ENCODE data around the gene WNT8A. TPM values are rescaled to one million over a fixed set of nuclear protein-coding genes. Genes with fewer than 3 reads are reported as not detected.

Gene WNT8A
- total RNA-seq, 1 donor from 2014 or later: not detected

- Mint-ChIP-seq H3K9me3 (ENCODE audit: low read depth) (no peaks in the 10 kb centered on the region), H3K4me3 (ENCODE audit: low read depth) (no peak overlapping the region), H3K4me1 (ENCODE audit: low read depth) (no peaks in the 10 kb centered on the region), H3K27me3 (peaks cover 6% of the 10 kb centered on the region), H3K27ac (no peak overlapping the region), H3K36me3 (ENCODE audit: insufficient read depth) (no peaks in the 10 kb centered on the region)
- no peak for DNase-seq (ENCODE audit: low spot score, unreplicated experiment)
- TF ChIP-seq, protein P1, sequence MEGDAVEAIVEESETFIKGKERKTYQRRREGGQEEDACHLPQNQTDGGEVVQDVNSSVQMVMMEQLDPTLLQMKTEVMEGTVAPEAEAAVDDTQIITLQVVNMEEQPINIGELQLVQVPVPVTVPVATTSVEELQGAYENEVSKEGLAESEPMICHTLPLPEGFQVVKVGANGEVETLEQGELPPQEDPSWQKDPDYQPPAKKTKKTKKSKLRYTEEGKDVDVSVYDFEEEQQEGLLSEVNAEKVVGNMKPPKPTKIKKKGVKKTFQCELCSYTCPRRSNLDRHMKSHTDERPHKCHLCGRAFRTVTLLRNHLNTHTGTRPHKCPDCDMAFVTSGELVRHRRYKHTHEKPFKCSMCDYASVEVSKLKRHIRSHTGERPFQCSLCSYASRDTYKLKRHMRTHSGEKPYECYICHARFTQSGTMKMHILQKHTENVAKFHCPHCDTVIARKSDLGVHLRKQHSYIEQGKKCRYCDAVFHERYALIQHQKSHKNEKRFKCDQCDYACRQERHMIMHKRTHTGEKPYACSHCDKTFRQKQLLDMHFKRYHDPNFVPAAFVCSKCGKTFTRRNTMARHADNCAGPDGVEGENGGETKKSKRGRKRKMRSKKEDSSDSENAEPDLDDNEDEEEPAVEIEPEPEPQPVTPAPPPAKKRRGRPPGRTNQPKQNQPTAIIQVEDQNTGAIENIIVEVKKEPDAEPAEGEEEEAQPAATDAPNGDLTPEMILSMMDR (IDR thresholded peaks at IDR 0.05; ENCODE audit: unreplicated experiment): no peak
Observed at GRCh38 chr5:138103319-138103637, 19.4 kb downstream of the WNT8A start.

- Mint-ChIP-seq H3K27ac (no peak overlapping the region), H3K9me3 (ENCODE audit: low read depth) (no peaks in the 10 kb centered on the region), H3K27me3 (peaks cover 9% of the 10 kb centered on the region), H3K36me3 (ENCODE audit: insufficient read depth) (no peaks in the 10 kb centered on the region), H3K4me3 (ENCODE audit: low read depth) (no peak overlapping the region), H3K4me1 (ENCODE audit: low read depth) (no peaks in the 10 kb centered on the region)
- TF ChIP-seq, protein P1 (IDR thresholded peaks at IDR 0.05; ENCODE audit: unreplicated experiment): no peak
- DNase-seq (ENCODE audit: low spot score, unreplicated experiment): no peak
Observed at GRCh38 chr5:138105709-138106108, 21.9 kb downstream of the WNT8A start.

DNA sequence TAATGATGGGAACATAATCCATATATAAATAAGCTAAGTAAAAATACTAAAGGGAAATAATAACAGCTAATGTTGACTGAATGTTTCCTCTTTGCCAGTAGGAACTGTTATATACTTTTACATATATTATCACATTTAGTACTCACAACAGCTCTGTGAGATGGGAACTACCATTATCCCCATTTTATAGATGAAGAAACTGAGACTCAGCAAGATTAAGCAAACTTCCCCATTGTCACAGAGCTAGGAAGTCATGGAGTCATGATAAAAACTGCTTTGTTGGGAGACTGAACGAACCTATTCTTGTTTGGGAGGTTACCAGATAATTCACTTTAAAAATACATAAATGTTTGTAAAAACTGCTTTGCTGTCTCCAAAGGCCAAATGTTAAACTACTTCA is 23.4 kb downstream of the WNT8A start:
- no peak overlapping the region for H3K27ac Mint-ChIP-seq
- H3K9me3 Mint-ChIP-seq (ENCODE audit: low read depth): no peaks in the 10 kb centered on the region
- no peaks in the 10 kb centered on the region for H3K36me3 Mint-ChIP-seq (ENCODE audit: insufficient read depth)
- TF ChIP-seq, protein P1 (IDR thresholded peaks at IDR 0.05; ENCODE audit: unreplicated experiment): no peak
- no peaks in the 10 kb centered on the region for H3K4me1 Mint-ChIP-seq (ENCODE audit: low read depth)
- DNase-seq (ENCODE audit: low spot score, unreplicated experiment): no peak
- H3K4me3 Mint-ChIP-seq (ENCODE audit: low read depth): no peak overlapping the region
- H3K27me3 Mint-ChIP-seq: peaks cover 10% of the 10 kb centered on the region

- Mint-ChIP-seq H3K9me3 (ENCODE audit: low read depth) (no peaks in the 10 kb centered on the region), H3K27ac (no peak overlapping the region), H3K4me1 (ENCODE audit: low read depth) (no peaks in the 10 kb centered on the region), H3K36me3 (ENCODE audit: insufficient read depth) (no peaks in the 10 kb centered on the region), H3K27me3 (peaks cover 10% of the 10 kb centered on the region), H3K4me3 (ENCODE audit: low read depth) (no peak overlapping the region)
- TF ChIP-seq, protein P1 (IDR thresholded peaks at IDR 0.05; ENCODE audit: unreplicated experiment): no peak
- no peak for DNase-seq (ENCODE audit: low spot score, unreplicated experiment)
Observed at GRCh38 chr5:138109463-138110265, 25.8 kb downstream of the WNT8A start.

DNA sequence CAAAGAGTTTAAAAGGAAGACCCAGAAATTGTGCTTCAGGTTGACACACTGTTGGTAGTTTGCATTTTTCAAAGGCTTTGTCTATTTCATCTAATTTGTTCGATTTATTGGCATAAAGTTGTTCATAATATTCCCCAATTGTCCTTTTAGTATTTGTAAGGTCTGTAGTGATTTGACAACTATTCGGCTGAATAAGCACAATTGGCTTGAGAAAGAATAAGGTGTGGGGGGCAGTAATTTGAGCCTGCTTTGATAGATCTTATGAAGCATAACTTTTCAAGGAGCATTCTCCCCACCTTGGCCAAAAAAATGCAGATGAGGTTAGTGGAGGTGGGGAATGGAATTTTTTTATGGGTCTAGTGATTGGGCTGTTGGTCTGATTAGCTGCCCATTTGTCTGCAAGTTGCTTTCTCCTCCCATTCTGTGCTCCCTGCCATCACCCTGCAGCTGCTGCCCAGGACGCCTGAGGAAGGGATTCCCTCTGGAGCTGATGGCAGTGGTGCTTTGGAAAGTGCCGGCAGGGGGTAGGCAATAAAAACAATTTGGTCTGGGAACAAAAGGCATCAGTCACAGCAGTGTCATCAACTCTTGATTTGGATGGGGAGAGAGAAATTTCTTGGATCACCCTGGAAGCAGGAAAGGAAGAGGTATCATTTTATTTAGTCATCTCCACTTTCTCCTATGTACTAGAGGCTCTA is 26.6 kb downstream of the WNT8A start:
- H3K4me3 Mint-ChIP-seq (ENCODE audit: low read depth): no peak overlapping the region
- no peak for DNase-seq (ENCODE audit: low spot score, unreplicated experiment)
- H3K27me3 Mint-ChIP-seq: peaks cover 10% of the 10 kb centered on the region
- TF ChIP-seq, protein P1 (IDR thresholded peaks at IDR 0.05; ENCODE audit: unreplicated experiment): no peak
- H3K9me3 Mint-ChIP-seq (ENCODE audit: low read depth): no peaks in the 10 kb centered on the region
- no peak overlapping the region for H3K27ac Mint-ChIP-seq
- H3K4me1 Mint-ChIP-seq (ENCODE audit: low read depth): no peaks in the 10 kb centered on the region
- H3K36me3 Mint-ChIP-seq (ENCODE audit: insufficient read depth): no peaks in the 10 kb centered on the region

Data from progenitor cell of endocrine pancreas (in vitro differentiated cells).